Measurements from ENCODE around the gene SLC66A3. TPM values are rescaled to one million over a fixed set of nuclear protein-coding genes. Genes with fewer than 3 reads are reported as not detected.

SLC66A3 gene
- 59.7 TPM for total RNA-seq

GRCh38 chr2:11155381-11156035 lies at the start of gene SLC66A3:
Gene SLC66A3, plus strand, starts transcription at chr2:11155467. Its CDS starts 80 bp downstream, at chr2:11155547.
- Histone ChIP-seq H3K4me3 (peak within 1 kb of the TSS; percentile 82 to 97), H3K4me1 (peaks cover 27% of the 10 kb centered on the region), H3K36me3 (no peaks in the 10 kb centered on the region), H3K27ac (peak within 1 kb of the TSS; percentile 86), H3K27me3 (no peaks in the 10 kb centered on the region), H3K9me3 (no peaks in the 10 kb centered on the region)
- DNase-seq (ENCODE audit: extremely low spot score in 2 of 2): no peak
- intact Hi-C loops (cut with DNase I): no loop called here
- TF ChIP-seq POLR2AphosphoS5 (IDR thresholded peaks at IDR 0.05; ENCODE audit: insufficient read depth in 1 of 2, low read depth in 1 of 2) (peak in 1 of 2 donors; percentile 57), POLR2A (IDR thresholded peaks at IDR 0.05) (peak in 1 of 2 donors; percentile 89), CTCF (IDR thresholded peaks at IDR 0.05) (peak in 1 of 3 experiments; percentile 11)

- TF ChIP-seq CTCF (IDR thresholded peaks at IDR 0.05) (no peak), POLR2AphosphoS5 (IDR thresholded peaks at IDR 0.05; ENCODE audit: insufficient read depth in 1 of 2, low read depth in 1 of 2) (no peak), POLR2A (IDR thresholded peaks at IDR 0.05) (no peak)
- H3K27ac ChIP-seq: no peak overlapping the region
- peak in 1 of 2 donors; percentile 52 for DNase-seq (ENCODE audit: extremely low spot score in 2 of 2)
- no peaks in the 10 kb centered on the region for H3K4me1 ChIP-seq
- intact Hi-C loops (cut with DNase I): no loop called here
- H3K27me3 ChIP-seq: no peaks in the 10 kb centered on the region
- H3K9me3 ChIP-seq: no peaks in the 10 kb centered on the region
- no peak overlapping the region for H3K4me3 ChIP-seq
- no peaks in the 10 kb centered on the region for H3K36me3 ChIP-seq
Measured at GRCh38 chr2:11109002-11109401, 46.3 kb upstream of the SLC66A3 start.

- Histone ChIP-seq H3K4me3 (no peak overlapping the region), H3K9me3 (no peaks in the 10 kb centered on the region), H3K36me3 (no peaks in the 10 kb centered on the region), H3K27me3 (no peaks in the 10 kb centered on the region), H3K4me1 (no peaks in the 10 kb centered on the region), H3K27ac (no peak overlapping the region)
- intact Hi-C loops (cut with DNase I): no loop called here
- no peak for DNase-seq (ENCODE audit: extremely low spot score in 2 of 2)
- TF ChIP-seq POLR2A (IDR thresholded peaks at IDR 0.05) (no peak), CTCF (IDR thresholded peaks at IDR 0.05) (no peak), POLR2AphosphoS5 (IDR thresholded peaks at IDR 0.05; ENCODE audit: insufficient read depth in 1 of 2, low read depth in 1 of 2) (no peak)
Measured at GRCh38 chr2:11112870-11113428, 42.3 kb upstream of the SLC66A3 start.

GRCh38 chr2:11117776-11118175 lies 37.5 kb upstream of the SLC66A3 start:
- DNase-seq (ENCODE audit: extremely low spot score in 2 of 2): no peak
- Histone ChIP-seq H3K9me3 (no peaks in the 10 kb centered on the region), H3K36me3 (no peaks in the 10 kb centered on the region), H3K27me3 (no peaks in the 10 kb centered on the region), H3K27ac (no peak overlapping the region), H3K4me3 (no peak overlapping the region), H3K4me1 (peaks cover 10% of the 10 kb centered on the region)
- TF ChIP-seq POLR2AphosphoS5 (IDR thresholded peaks at IDR 0.05; ENCODE audit: insufficient read depth in 1 of 2, low read depth in 1 of 2) (no peak), POLR2A (IDR thresholded peaks at IDR 0.05) (no peak), CTCF (IDR thresholded peaks at IDR 0.05) (no peak)
- intact Hi-C loops (cut with DNase I): no loop called here

GRCh38 chr2:11118761-11119160 lies 36.5 kb upstream of the SLC66A3 start:
- intact Hi-C loops (cut with DNase I): no loop called here
- TF ChIP-seq CTCF (IDR thresholded peaks at IDR 0.05): no peak
- TF ChIP-seq POLR2AphosphoS5 (IDR thresholded peaks at IDR 0.05; ENCODE audit: insufficient read depth in 1 of 2, low read depth in 1 of 2): no peak
- TF ChIP-seq POLR2A (IDR thresholded peaks at IDR 0.05): no peak
- Histone ChIP-seq H3K9me3 (no peaks in the 10 kb centered on the region), H3K27ac (no peak overlapping the region), H3K4me1 (peaks cover 10% of the 10 kb centered on the region), H3K36me3 (no peaks in the 10 kb centered on the region), H3K27me3 (no peaks in the 10 kb centered on the region), H3K4me3 (no peak overlapping the region)
- DNase-seq (ENCODE audit: extremely low spot score in 2 of 2): no peak
